Panc1 (cell line): ENCODE data around the gene EIPR1. TPM values are rescaled to one million over a fixed set of nuclear protein-coding genes. Genes with fewer than 3 reads are reported as not detected.

Source experiments
- ATAC-seq: fragments of 200-7000 bp; cut with Tn5 transposase; 2 replicates; pipeline ENCODE4 v1.9.1; 2020; ENCODE audit warnings: mild to moderate bottlenecking, moderate library complexity
- BruUV-seq: library from RNA; stranded (reverse); fragments of 400-500 nt; replicated peaks from 2 replicates; lab custom pipeline; 2021; lab: Mats Ljungman, UMichigan
- CTCF ChIA-PET: fragments of 300-600 bp; sonication (Branson Sonifier 250); formaldehyde crosslinking; loops from one replicate; lab custom pipeline; 2022; ENCODE audit warnings: antibody characterized with exemption; lab: Charles Lee
- POLR2A ChIA-PET: fragments of 300-600 bp; sonication (Branson Sonifier 250); formaldehyde crosslinking; loops from one replicate; lab custom pipeline; 2022; ENCODE audit warnings: antibody characterized with exemption; lab: Charles Lee
- DNase-seq: peaks from one replicate; pipeline ENCODE4 v3.0.0-alpha.2; 2010; ENCODE audit warnings: low read depth, low spot score
- H3K27ac ChIP-seq: 2 replicates; pipeline ENCODE4 v1.5.1; 2011; ENCODE audit warnings: mild to moderate bottlenecking, low read length, inconsistent platforms
- H3K27me3 ChIP-seq: fragments of 200-500 bp; sonication (Bioruptor generic); 2 replicates; pipeline ENCODE4 v1.6.0; 2014; ENCODE audit warnings: low read length, inconsistent platforms; ENCODE audit not compliant: control insufficient read depth, insufficient read depth
- H3K36me3 ChIP-seq: fragments of 200-500 bp; sonication (Bioruptor generic); 2 replicates; pipeline ENCODE4 v1.5.1; 2014; ENCODE audit warnings: inconsistent platforms, mild to moderate bottlenecking, low read length, moderate library complexity; ENCODE audit not compliant: control insufficient read depth, insufficient read depth
- H3K4me1 ChIP-seq: 2 replicates; pipeline ENCODE4 v1.5.1; 2011; ENCODE audit warnings: inconsistent platforms, mild to moderate bottlenecking, low read length, moderate library complexity; ENCODE audit not compliant: control insufficient read depth, insufficient read depth
- H3K4me3 ChIP-seq, 2 experiments: 2 replicates each; pipeline ENCODE4 v1.5.1; 2011 to 2012; ENCODE audit warnings: low read depth in 2 of 2, low read length in 2 of 2, mild to moderate bottlenecking in 2 of 2, inconsistent platforms in 1 of 2, moderate library complexity in 1 of 2
- H3K9me3 ChIP-seq: fragments of 200-500 bp; sonication (Bioruptor generic); 2 replicates; pipeline ENCODE4 v1.5.1; 2014; ENCODE audit warnings: low read depth, mild to moderate bottlenecking, inconsistent platforms, low read length, moderate library complexity; ENCODE audit not compliant: control insufficient read depth, insufficient read depth
- POLR2AphosphoS5 ChIP-seq: IDR thresholded peaks from 2 replicates; pipeline ENCODE4 v1.6.1; 2012; ENCODE audit warnings: mild to moderate bottlenecking, low read depth, low read length, moderate library complexity
- SIN3A ChIP-seq: IDR thresholded peaks from 2 replicates; pipeline ENCODE4 v1.6.1; 2012; ENCODE audit warnings: low read depth, mild to moderate bottlenecking, low read length, moderate library complexity, borderline replicate concordance; ENCODE audit not compliant: insufficient read depth
- TCF7L2 ChIP-seq: IDR thresholded peaks from 2 replicates; pipeline ENCODE4 v1.6.1; 2011; ENCODE audit warnings: mild to moderate bottlenecking, low read depth, low read length, inconsistent platforms
- in situ Hi-C: cut with HindIII; loops from 2 replicates; pipeline ENCODE4 v1.10.0; 2016; ENCODE audit warnings: low sequenced_read_pairs, low pct_unique_long_range_greater_than_20kb
- intact Hi-C: fragments of 100-400 bp; cut with micrococcal nuclease; formaldehyde crosslinking; loops from one replicate; pipeline ENCODE4 v1.10.0; 2022; ENCODE audit not compliant: unreplicated experiment
- total RNA-seq: library from RNA; stranded (reverse); gene quantifications from one replicate; pipeline ENCODE4 v1.2.1, GENCODE V29; 2021; ENCODE audit not compliant: unreplicated experiment
- TF ChIP-seq, protein P1 (sequence below), 2 experiments: IDR thresholded peaks; 2 replicates each; pipeline ENCODE4 v1.6.1; 2011 to 2012; ENCODE audit warnings: low read depth in 2 of 2, control low read depth in 1 of 2, low read length in 1 of 2, mild to moderate bottlenecking in 1 of 2, moderate library complexity in 1 of 2; ENCODE audit not compliant: insufficient read depth in 1 of 2
- TF ChIP-seq, protein P2 (sequence below): fragments of 450-650 bp; IDR thresholded peaks from 2 replicates; pipeline ENCODE4 v1.5.1; 2017; ENCODE audit warnings: mild to moderate bottlenecking

The EIPR1 gene
- total RNA-seq, 1 experiment from 2014 or later, result 26.7 TPM

DNA sequence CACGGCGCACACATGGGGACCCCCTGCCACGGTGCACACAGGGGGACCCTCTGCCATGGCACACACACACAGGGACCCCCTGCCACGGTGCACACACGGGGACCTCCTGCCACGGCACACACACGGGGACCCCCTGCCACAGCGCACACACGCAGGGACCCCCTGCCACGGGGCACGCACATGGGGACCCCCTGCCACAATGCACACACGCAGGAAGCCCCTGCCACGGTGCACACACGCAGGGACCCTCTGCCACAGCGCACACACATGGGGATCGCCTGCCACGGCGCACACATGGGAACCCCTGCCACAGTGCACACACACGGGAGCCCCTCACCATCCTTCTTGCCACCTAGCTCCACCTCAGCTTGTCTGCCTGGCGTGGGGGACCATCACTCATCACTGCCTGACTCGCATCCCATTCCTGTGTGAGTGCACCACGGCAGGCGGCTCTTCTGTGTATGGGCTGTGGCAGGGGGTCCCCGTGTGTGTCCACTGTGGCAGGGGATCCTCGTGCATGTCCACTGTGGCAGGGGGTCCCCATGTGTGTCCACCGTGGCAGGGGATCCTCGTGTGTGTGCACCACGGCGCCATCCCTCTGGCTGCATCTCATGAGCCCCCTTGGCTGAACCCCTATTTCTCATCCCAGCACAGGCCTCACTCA, 206.7 kb downstream of the EIPR1 start:
- intact Hi-C loops (no loop called here), in situ Hi-C loops (no loop called here)
- TF ChIP-seq POLR2AphosphoS5, result no peak
- TF ChIP-seq, protein P1, sequence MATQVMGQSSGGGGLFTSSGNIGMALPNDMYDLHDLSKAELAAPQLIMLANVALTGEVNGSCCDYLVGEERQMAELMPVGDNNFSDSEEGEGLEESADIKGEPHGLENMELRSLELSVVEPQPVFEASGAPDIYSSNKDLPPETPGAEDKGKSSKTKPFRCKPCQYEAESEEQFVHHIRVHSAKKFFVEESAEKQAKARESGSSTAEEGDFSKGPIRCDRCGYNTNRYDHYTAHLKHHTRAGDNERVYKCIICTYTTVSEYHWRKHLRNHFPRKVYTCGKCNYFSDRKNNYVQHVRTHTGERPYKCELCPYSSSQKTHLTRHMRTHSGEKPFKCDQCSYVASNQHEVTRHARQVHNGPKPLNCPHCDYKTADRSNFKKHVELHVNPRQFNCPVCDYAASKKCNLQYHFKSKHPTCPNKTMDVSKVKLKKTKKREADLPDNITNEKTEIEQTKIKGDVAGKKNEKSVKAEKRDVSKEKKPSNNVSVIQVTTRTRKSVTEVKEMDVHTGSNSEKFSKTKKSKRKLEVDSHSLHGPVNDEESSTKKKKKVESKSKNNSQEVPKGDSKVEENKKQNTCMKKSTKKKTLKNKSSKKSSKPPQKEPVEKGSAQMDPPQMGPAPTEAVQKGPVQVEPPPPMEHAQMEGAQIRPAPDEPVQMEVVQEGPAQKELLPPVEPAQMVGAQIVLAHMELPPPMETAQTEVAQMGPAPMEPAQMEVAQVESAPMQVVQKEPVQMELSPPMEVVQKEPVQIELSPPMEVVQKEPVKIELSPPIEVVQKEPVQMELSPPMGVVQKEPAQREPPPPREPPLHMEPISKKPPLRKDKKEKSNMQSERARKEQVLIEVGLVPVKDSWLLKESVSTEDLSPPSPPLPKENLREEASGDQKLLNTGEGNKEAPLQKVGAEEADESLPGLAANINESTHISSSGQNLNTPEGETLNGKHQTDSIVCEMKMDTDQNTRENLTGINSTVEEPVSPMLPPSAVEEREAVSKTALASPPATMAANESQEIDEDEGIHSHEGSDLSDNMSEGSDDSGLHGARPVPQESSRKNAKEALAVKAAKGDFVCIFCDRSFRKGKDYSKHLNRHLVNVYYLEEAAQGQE (IDR thresholded peaks at IDR 0.05; ENCODE audit: insufficient read depth in 1 of 2, low read depth in 2 of 2, low read length in 1 of 2), result no peak
- no peak for TF ChIP-seq TCF7L2
- TF ChIP-seq, protein P2, sequence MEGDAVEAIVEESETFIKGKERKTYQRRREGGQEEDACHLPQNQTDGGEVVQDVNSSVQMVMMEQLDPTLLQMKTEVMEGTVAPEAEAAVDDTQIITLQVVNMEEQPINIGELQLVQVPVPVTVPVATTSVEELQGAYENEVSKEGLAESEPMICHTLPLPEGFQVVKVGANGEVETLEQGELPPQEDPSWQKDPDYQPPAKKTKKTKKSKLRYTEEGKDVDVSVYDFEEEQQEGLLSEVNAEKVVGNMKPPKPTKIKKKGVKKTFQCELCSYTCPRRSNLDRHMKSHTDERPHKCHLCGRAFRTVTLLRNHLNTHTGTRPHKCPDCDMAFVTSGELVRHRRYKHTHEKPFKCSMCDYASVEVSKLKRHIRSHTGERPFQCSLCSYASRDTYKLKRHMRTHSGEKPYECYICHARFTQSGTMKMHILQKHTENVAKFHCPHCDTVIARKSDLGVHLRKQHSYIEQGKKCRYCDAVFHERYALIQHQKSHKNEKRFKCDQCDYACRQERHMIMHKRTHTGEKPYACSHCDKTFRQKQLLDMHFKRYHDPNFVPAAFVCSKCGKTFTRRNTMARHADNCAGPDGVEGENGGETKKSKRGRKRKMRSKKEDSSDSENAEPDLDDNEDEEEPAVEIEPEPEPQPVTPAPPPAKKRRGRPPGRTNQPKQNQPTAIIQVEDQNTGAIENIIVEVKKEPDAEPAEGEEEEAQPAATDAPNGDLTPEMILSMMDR, result no peak
- no peak for TF ChIP-seq SIN3A
- BruUV-seq, result no TSS peak
- POLR2A ChIA-PET, result no interaction called here
- no peaks in the 10 kb centered on the region for H3K4me1 ChIP-seq
- no peaks in the 10 kb centered on the region for H3K27me3 ChIP-seq
- H3K4me3 ChIP-seq, result no peak overlapping the region
- no peaks in the 10 kb centered on the region for H3K9me3 ChIP-seq
- CTCF ChIA-PET, result no interaction called here
- H3K27ac ChIP-seq, result no peak overlapping the region
- ATAC-seq (no peak), DNase-seq (no peak)
- no peaks in the 10 kb centered on the region for H3K36me3 ChIP-seq

DNA sequence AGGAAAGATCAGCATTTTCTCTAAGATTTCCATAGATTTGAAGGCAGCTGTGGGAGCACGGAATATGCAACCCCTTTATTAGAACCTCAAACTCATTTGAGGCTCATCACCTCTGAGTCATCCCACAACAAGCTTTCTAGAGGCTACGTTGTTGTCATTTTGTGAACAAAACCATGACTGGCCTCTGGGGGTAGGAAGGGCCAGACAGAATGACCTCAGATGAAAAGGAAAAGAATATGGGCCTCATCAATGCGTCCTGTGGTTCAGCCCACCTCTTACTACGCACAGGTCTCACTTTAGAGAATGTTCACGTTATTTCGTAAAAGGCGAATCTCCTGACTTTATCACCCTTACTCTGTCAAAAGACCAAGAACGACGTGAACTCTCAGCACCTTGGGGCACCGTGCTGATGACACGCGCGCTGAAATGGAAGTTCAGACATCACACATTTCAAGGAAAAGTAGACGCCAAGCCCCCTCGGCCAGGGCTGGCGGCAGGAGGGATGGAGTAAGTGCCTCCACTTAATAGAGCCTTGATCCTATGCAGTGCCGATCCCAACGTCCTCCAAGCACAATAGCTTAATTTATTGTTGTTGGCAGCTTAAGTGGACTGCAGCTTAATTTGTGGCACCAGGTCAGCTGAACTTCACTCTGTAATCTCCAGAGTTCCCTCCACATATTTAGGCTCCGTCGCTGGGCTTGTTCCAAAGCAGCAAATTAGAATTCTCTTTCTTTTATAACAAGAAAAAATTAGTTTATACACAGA, 208.3 kb downstream of the EIPR1 start:
- TF ChIP-seq TCF7L2 (no peak), POLR2AphosphoS5 (no peak), SIN3A (no peak)
- TF ChIP-seq, protein P1 (IDR thresholded peaks at IDR 0.05; ENCODE audit: insufficient read depth in 1 of 2, low read depth in 2 of 2, low read length in 1 of 2), result no peak
- TF ChIP-seq, protein P2, result no peak
- no TSS peak for BruUV-seq
- H3K9me3 ChIP-seq, result no peaks in the 10 kb centered on the region
- CTCF ChIA-PET, result no interaction called here
- in situ Hi-C loops, result no loop called here
- POLR2A ChIA-PET, result no interaction called here
- no peak overlapping the region for H3K27ac ChIP-seq
- ATAC-seq (no peak), DNase-seq (no peak)
- H3K36me3 ChIP-seq, result no peaks in the 10 kb centered on the region
- intact Hi-C loops, result no loop called here
- H3K4me3 ChIP-seq, result no peak overlapping the region
- H3K4me1 ChIP-seq, result no peaks in the 10 kb centered on the region
- H3K27me3 ChIP-seq, result no peaks in the 10 kb centered on the region
